Measurements from ENCODE around the gene DDO. TPM values are rescaled to one million over a fixed set of nuclear protein-coding genes. Genes with fewer than 3 reads are reported as not detected.

DDO gene
- total and polyA plus RNA-seq, 2 of the 4 experiments (the other 2 are of a cell fraction) = 0.15 to 0.18 TPM

Other genes with a start within 250 kb of the DDO start
- gene WASF1, start 235.9 kb downstream of the DDO start, total RNA-seq (2012; rRNA removed) = 3.0 and 4.4 TPM in 2 replicates
- gene WASF1, start 235.9 kb downstream of the DDO start, polyA plus RNA-seq (2012; rRNA removed) = 15.6 and 17.3 TPM in 2 replicates
- 16.8 and 26.7 TPM in 2 replicates for gene CDC40, start 235.1 kb downstream of the DDO start, total RNA-seq (2012; rRNA removed)
- gene CDC40, start 235.1 kb downstream of the DDO start, polyA plus RNA-seq (2012; rRNA removed) = 7.0 TPM in 2 replicates
- not detected in 2 replicates for gene METTL24, start 57.2 kb downstream of the DDO start, total RNA-seq (2012; rRNA removed)
- not detected in 2 replicates for gene METTL24, start 57.2 kb downstream of the DDO start, polyA plus RNA-seq (2012; rRNA removed)
- not detected in 2 replicates for gene SLC22A16, start 61.0 kb upstream of the DDO start, total RNA-seq (2012; rRNA removed)
- not detected in 2 replicates for gene SLC22A16, start 61.0 kb upstream of the DDO start, polyA plus RNA-seq (2012; rRNA removed)